HEK293T (cell line): ENCODE measurements around the gene ADGRG1.
A peak's percentile ranks its signal among the peaks of the same experiment; 100 is the strongest.

Experiments used
- CTCF ChIA-PET: fragments of 350-600 bp; formaldehyde crosslinking; extraction: SDS; loops from one replicate; lab custom pipeline; 2021; ENCODE audit warnings: antibody characterized with exemption, inconsistent platforms; lab: Yijun Ruan, JAX
- POLR2A ChIA-PET: fragments of 350-600 bp; formaldehyde crosslinking; extraction: SDS; loops from one replicate; lab custom pipeline; 2020; ENCODE audit warnings: antibody characterized with exemption, inconsistent platforms; lab: Yijun Ruan, JAX
- DNase-seq: peaks from one replicate; pipeline ENCODE4 v3.0.0; 2012; ENCODE audit warnings: mixed read lengths; ENCODE audit errors: extremely low spot score
- ARNT ChIP-seq: fragments of 450-650 bp; IDR thresholded peaks from 2 replicates; pipeline ENCODE4 v1.6.1; 2017; ENCODE audit warnings: mild to moderate bottlenecking
- BHLHE40 ChIP-seq: fragments of 450-650 bp; IDR thresholded peaks from 2 replicates; pipeline ENCODE4 v1.6.1; 2016; ENCODE audit warnings: mild to moderate bottlenecking, moderate library complexity, borderline replicate concordance
- CTBP1 ChIP-seq: fragments of 450-650 bp; IDR thresholded peaks from 2 replicates; pipeline ENCODE4 v1.6.1; 2016; ENCODE audit warnings: borderline replicate concordance
- ELF4 ChIP-seq: fragments of 450-650 bp; IDR thresholded peaks from 2 replicates; pipeline ENCODE4 v1.6.1; 2017; ENCODE audit warnings: antibody characterized with exemption
- FOXA1 ChIP-seq: fragments of 450-650 bp; IDR thresholded peaks from 2 replicates; pipeline ENCODE4 v1.6.1; 2016; ENCODE audit warnings: mild to moderate bottlenecking
- FOXK2 ChIP-seq: fragments of 450-650 bp; IDR thresholded peaks from 2 replicates; pipeline ENCODE4 v1.6.1; 2016; ENCODE audit warnings: mild to moderate bottlenecking
- FOXM1 ChIP-seq: fragments of 450-650 bp; IDR thresholded peaks from 2 replicates; pipeline ENCODE4 v1.6.1; 2017; ENCODE audit warnings: mild to moderate bottlenecking, borderline replicate concordance
- HDGF ChIP-seq: fragments of 450-650 bp; IDR thresholded peaks from 2 replicates; pipeline ENCODE4 v1.6.1; 2017; ENCODE audit warnings: antibody characterized with exemption, borderline replicate concordance
- L3MBTL2 ChIP-seq: fragments of 450-650 bp; conservative IDR thresholded peaks from 2 replicates; pipeline ENCODE4 v1.6.1; 2016; ENCODE audit warnings: mild to moderate bottlenecking
- LEF1 ChIP-seq: fragments of 450-650 bp; IDR thresholded peaks from 2 replicates; pipeline ENCODE4 v1.6.1; 2017; ENCODE audit warnings: mild to moderate bottlenecking, borderline replicate concordance
- NFRKB ChIP-seq: fragments of 450-650 bp; IDR thresholded peaks from 2 replicates; pipeline ENCODE4 v1.6.1; 2016; ENCODE audit warnings: mild to moderate bottlenecking, moderate library complexity
- SP1 ChIP-seq: fragments of 450-650 bp; IDR thresholded peaks from 2 replicates; pipeline ENCODE4 v1.6.1; 2017
- SUZ12 ChIP-seq: fragments of 450-650 bp; IDR thresholded peaks from 2 replicates; pipeline ENCODE4 v1.6.1; 2016; ENCODE audit warnings: mild to moderate bottlenecking
- TARDBP ChIP-seq: fragments of 450-650 bp; IDR thresholded peaks from 2 replicates; pipeline ENCODE4 v1.6.1; 2016
- ZNF384 ChIP-seq: fragments of 450-650 bp; IDR thresholded peaks from 2 replicates; pipeline ENCODE4 v1.6.1; 2016
- TF ChIP-seq, protein P1 (sequence below): fragments of 450-650 bp; IDR thresholded peaks from 2 replicates; pipeline ENCODE4 v1.6.1; 2016

Gene ADGRG1

DNA sequence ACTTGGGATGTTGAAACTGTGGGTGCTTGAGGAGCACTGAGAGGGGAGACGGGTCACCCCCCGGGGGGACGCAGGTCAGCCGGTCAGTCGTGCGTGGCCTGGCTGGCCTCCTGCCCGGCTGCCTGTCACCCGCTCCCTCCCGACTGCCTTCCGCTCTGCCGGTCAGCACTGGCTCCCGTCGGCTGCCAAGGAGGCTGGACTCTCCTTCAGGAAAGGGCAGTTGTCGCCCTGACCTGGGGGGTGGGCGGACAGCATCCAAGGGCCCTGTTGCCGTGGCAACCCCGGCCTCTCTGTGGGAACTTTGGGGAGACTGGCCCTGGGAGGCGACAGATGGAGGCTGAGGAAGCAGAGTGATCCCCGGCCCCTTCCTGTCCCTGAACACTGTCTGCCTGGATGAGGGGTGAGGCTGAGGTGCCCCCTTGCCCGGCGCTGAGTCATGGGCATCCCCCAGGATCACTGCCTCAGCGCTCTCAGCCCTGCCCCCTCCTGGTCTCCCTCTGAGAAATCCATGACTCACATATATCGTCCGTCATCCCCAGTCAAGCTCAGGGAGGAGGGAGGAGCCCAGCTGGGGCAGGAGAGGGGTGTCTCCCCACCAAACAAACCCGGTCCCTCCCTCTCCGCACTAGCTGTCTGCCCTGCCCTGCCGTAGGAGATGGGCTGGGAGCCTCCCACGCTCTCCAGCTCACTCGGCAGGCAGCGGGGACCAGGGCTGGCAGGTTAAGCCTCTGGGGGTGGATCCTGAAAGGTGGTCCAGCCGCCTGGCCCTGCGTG, at the start of gene ADGRG1:
Gene ADGRG1 (plus strand): TSS at position 623 of the 774 bp plus-strand sequence. CDS start 21,658 bp downstream, outside the sequence.
- no peak for TF ChIP-seq LEF1
- TF ChIP-seq ELF4: no peak
- TF ChIP-seq ARNT: no peak
- TF ChIP-seq CTBP1: no peak
- no peak for TF ChIP-seq BHLHE40
- no peak for TF ChIP-seq L3MBTL2
- CTCF ChIA-PET: no interaction called here
- POLR2A ChIA-PET: no interaction called here
- peak; percentile 53 for DNase-seq

DNA sequence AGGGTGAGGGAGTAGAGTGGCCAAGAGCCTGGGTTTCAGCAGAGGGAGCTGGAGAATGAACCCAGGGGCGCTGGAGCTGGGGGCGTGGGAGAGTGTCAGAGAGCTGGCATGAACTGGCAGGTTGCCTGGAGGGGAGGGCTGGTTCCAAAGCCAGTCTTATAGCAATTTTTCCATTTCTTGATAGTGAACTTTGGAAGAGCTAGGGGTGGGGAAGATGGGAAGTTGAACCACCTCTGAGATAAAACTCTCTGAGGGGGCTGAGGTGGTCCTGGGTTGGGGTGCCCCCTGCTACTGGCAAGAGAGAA, 49.1 kb upstream of the ADGRG1 start:
- DNase-seq: no peak
- ChIA-PET CTCF (no interaction called here), POLR2A (no interaction called here)
- TF ChIP-seq, protein P1, sequence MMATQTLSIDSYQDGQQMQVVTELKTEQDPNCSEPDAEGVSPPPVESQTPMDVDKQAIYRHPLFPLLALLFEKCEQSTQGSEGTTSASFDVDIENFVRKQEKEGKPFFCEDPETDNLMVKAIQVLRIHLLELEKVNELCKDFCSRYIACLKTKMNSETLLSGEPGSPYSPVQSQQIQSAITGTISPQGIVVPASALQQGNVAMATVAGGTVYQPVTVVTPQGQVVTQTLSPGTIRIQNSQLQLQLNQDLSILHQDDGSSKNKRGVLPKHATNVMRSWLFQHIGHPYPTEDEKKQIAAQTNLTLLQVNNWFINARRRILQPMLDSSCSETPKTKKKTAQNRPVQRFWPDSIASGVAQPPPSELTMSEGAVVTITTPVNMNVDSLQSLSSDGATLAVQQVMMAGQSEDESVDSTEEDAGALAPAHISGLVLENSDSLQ: no peak
- no peak for TF ChIP-seq FOXK2
- TF ChIP-seq ARNT: no peak
- TF ChIP-seq SP1: no peak

DNA sequence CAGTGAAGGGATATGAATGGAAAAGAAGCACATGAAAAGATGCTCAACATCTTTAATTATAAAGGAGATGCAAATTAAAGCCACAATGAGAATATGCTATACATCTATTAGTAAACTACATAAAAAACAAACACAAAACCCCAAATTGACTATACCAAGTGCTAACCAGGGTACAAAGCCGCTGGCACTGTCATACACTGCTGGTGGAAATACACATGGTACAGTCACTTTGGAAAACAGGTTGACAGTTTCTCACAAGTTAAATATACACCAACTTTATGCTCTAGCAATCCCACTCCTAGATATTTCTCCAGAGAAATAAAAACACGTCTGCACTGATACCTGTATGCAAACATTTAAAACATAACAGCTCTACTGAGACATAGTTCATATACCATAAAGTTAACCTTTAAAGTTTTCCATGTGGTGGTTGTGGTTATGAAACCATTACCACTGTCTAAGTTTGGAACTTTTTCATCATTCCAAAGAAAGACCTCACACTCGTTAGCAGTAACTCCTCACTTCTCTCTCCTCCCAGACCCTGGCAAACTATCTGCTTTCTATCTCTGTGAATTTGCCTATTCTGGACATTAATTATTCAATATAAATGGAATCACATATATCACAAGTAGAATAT, 43.3 kb upstream of the ADGRG1 start:
- POLR2A ChIA-PET: no interaction called here
- CTCF ChIA-PET: interaction anchor here (0.8 kb wide), 1 partner anchor 9 kb away, joined by 4 read pairs; no protein-coding TSS in a partner anchor
- no peak for TF ChIP-seq SUZ12
- no peak for TF ChIP-seq SP1
- no peak for TF ChIP-seq BHLHE40
- no peak for TF ChIP-seq ARNT
- TF ChIP-seq L3MBTL2: no peak
- TF ChIP-seq TARDBP: no peak
- TF ChIP-seq CTBP1: no peak
- TF ChIP-seq FOXA1: no peak
- no peak for TF ChIP-seq FOXK2
- TF ChIP-seq NFRKB: no peak
- DNase-seq: no peak

DNA sequence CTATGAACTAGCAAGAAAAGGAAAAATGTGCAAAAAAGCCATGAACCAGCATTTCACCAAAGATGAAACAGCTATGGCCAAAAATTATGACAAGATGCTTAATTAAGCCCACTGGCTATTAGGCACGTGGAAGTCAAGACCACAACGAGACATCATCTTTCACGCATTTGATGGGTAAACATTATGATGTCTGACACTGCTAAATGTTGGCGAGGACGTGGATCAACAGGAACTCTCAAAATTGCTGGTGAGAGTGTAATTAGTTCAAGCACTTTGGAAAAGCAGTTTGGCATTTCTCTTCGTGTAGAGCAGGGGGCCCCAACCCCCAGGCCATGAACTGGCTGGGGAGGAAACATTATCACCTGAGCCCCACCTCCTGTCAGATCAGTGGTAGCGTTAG, 39.6 kb upstream of the ADGRG1 start:
- TF ChIP-seq FOXA1 (no peak), BHLHE40 (no peak), TARDBP (no peak), SP1 (no peak), FOXK2 (no peak), FOXM1 (no peak), LEF1 (no peak), HDGF (no peak), SUZ12 (no peak), ELF4 (no peak), L3MBTL2 (no peak), CTBP1 (no peak), ARNT (no peak), NFRKB (no peak), ZNF384 (no peak)
- TF ChIP-seq, protein P1: no peak
- CTCF ChIA-PET: no interaction called here
- DNase-seq: no peak
- POLR2A ChIA-PET: no interaction called here

DNA sequence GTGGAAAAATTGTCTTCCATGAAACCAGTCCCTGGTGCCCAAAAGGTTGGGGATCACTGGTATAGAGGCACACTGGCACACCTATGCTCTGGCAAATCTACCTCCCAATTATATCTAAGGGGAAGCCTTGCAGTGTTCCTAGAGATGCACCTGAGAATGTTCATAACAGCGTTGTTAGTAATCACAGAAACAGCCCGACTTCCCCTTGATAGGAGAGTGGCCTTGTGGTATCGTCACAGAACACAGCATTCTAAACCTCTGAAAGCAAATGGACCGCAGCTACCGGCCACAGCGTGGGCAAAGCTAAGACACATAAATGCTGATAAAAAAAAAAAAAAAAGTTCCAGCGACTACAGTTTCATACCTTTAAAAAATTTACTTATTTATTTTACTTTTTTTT, 39.1 kb upstream of the ADGRG1 start:
- TF ChIP-seq SP1 (no peak), LEF1 (no peak), FOXM1 (no peak)
- TF ChIP-seq, protein P1: no peak
- ChIA-PET POLR2A (no interaction called here), CTCF (no interaction called here)
- DNase-seq: no peak

DNA sequence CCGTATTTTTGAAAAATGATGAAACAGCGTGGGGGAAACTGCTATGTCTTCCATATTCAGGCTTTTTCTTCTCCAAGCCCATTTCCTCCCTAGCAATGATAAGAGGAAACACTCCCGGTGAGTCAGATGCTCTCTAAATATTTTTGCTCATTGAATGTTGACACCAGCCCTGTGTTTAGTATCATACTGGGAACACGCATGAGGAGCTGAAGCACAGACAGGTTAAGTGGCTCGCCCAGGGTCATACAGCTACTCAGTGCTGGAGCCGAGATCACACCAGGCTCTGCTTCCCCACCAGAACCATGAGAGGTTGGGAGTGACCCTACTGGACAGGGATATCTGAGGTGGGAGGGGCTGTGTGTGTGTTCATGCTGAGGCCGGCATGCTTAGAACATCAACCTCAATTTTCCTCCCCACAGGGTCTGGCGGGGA, 37.8 kb upstream of the ADGRG1 start:
- POLR2A ChIA-PET: interaction anchor here (0.8 kb wide), 1 partner anchor 9 kb away, joined by 3 read pairs; no protein-coding TSS in a partner anchor
- no peak for TF ChIP-seq ZNF384
- no peak for TF ChIP-seq ELF4
- no peak for TF ChIP-seq SP1
- no peak for TF ChIP-seq HDGF
- TF ChIP-seq, protein P1: no peak
- TF ChIP-seq NFRKB: no peak
- no peak for TF ChIP-seq FOXK2
- no peak for TF ChIP-seq L3MBTL2
- TF ChIP-seq FOXM1: no peak
- no peak for TF ChIP-seq ARNT
- TF ChIP-seq FOXA1: no peak
- no peak for TF ChIP-seq TARDBP
- no peak for TF ChIP-seq LEF1
- CTCF ChIA-PET: interaction anchor here (0.5 to 1.7 kb wide), 15 partner anchors 8 to 303 kb away, joined by 3 to 9 read pairs (median 4); no protein-coding TSS in a partner anchor
- no peak for DNase-seq
